ENCODE results near the gene DHRS3.

DNA sequence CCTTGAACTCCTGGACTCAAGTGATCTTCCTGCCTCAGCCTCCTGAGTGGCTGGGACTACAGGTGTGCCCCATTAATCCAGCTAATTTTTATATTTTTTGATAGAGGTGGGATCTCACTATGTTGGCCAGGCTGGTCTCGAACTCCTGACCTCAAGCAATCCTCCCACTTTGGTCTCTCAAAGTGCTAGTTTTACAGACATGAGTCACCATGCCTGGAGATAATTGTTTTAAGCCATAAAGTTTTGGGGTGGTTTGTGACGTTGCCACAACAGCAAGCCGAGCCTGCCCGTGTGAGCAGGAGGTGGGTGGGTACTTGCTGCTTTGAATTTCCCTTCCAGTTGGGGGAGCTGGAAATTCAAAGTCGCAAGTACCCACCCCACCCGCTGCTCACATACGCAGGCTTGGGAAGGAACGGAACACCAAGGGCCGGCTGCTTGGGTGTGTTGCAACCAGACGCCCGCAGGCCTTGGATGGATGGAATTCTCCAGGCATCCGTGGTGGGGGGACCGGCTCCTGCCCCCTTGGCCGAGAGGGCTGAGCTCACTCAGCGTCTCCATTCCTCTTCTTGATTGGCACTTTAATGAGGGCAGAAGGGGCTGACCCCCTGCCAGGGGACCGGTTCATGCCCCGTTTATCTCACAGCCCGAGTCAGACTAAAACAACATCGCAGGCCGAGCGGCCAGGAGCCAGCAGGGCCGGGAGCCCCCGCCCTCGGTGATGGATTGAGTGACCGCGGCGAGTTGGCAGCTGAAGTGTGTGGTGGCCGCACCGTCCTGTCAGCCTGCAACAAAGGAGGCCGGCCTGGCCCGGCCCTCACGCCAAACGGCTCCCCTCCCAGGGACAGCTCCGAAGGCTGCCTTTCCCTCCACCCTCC is 78.1 kb downstream of the DHRS3 start:
- TF ChIP-seq POLR2A (IDR thresholded peaks at IDR 0.05) = no peak
- TF ChIP-seq, protein P1, sequence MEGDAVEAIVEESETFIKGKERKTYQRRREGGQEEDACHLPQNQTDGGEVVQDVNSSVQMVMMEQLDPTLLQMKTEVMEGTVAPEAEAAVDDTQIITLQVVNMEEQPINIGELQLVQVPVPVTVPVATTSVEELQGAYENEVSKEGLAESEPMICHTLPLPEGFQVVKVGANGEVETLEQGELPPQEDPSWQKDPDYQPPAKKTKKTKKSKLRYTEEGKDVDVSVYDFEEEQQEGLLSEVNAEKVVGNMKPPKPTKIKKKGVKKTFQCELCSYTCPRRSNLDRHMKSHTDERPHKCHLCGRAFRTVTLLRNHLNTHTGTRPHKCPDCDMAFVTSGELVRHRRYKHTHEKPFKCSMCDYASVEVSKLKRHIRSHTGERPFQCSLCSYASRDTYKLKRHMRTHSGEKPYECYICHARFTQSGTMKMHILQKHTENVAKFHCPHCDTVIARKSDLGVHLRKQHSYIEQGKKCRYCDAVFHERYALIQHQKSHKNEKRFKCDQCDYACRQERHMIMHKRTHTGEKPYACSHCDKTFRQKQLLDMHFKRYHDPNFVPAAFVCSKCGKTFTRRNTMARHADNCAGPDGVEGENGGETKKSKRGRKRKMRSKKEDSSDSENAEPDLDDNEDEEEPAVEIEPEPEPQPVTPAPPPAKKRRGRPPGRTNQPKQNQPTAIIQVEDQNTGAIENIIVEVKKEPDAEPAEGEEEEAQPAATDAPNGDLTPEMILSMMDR (IDR thresholded peaks at IDR 0.05) = no peak

Data from body of pancreas (tissue), 4 donors.